GM19193 (cell line): Measurements from ENCODE around the gene IPO5.

Experiments
- POLR2A ChIP-seq: IDR thresholded peaks from 4 replicates; pipeline ENCODE4 v1.6.1; 2011; ENCODE audit not compliant: insufficient read depth, insufficient read length; ENCODE audit errors: extremely low read depth

Gene IPO5

DNA sequence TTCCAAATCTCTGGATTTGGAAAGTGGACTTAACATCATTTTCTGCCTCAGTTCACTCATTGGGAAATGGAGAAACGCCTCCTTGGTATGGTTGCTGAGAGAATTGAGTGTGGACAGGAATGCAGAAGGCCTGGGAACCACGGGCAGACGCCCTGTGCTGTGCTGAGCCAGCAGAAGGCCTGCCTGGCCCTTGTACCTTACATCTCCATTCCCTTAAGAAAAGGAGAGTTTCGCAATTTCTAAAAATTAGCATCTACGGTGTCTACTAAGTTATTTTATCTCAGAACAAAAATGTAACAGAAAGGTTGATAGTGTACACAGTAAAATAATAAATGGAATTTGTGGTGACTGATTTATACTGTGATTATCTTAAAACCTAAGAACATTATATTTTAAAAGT lies 78.7 kb downstream of the IPO5 start:
- TF ChIP-seq POLR2A = no peak

GRCh38 chr13:98033277-98034247 lies 80.1 kb downstream of the IPO5 start:
- TF ChIP-seq POLR2A = no peak

DNA sequence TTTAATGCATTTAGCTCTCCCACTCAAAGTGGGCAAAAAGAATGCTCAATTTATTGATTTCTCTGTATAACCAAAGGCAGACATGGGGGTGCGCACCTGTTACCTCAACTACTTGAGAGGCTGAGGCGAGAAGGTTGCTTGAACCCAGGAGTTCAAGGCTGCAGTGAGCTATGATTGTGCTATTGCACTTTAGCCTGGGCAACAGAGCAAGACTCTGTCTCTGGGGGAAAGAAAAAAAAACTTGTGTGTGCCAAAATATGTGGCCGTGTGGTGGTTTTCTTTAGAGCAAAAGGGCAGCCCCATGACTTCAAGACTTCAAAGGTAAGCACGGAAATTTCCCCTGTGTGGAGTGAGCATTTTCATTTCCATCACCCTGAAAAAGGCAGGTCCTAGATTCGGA lies 81.9 kb downstream of the IPO5 start:
- TF ChIP-seq POLR2A = no peak

DNA sequence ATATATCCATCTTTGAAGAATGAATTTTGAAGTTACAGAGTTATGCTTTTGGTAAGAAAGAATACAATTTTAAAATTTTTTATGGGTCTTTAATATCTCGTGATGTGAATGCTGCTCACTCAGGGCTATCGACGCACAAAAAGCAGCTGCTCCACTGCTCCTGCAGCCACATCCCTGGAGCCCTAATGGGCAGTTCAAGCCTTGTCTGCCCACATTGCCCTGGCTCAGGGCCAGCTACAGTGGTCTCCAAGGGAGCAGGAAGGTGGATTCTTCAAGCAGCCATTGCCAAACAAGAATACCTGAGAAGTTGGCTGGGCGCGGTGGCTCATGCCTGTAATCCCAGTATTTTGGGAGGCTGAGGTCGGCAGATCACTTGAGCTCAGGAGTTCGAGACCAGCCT lies 85.8 kb downstream of the IPO5 start:
- TF ChIP-seq POLR2A = no peak

GRCh38 chr13:98039964-98040363 lies 86.5 kb downstream of the IPO5 start:
- TF ChIP-seq POLR2A = no peak

DNA sequence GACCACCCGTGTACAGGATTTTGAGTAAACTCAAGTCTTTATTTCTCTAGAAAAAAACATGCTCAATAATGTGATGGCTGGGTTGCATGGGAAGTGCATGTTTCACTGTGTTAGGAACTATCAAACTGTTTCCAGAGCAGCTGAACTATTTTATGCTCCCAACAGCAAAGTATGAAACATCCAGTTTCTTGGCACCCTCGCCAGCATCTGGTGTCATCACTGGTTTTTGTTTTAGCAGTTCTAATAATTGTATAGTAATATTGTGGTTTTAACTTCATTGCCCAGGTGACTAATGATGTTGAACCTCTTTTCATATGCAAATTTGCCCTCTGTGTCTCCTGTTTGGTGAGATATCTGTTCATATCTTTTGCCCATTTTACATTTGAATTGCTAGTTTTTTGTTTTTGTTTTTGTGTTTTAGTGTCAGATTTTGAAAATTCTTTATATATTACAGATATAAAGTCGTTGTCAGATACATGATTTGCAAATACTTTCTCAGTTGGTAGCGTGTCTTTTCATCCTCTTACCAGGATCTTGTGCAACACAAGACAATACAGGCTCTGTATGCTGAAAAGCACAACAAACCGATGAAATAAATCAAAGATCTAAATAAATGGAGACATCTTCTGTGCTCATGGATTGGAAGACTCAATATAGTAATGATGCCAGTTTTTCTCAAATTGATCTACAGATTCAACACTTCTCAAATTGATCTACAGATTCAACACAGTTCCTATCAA lies 87.8 kb downstream of the IPO5 start:
- no peak for TF ChIP-seq POLR2A

DNA sequence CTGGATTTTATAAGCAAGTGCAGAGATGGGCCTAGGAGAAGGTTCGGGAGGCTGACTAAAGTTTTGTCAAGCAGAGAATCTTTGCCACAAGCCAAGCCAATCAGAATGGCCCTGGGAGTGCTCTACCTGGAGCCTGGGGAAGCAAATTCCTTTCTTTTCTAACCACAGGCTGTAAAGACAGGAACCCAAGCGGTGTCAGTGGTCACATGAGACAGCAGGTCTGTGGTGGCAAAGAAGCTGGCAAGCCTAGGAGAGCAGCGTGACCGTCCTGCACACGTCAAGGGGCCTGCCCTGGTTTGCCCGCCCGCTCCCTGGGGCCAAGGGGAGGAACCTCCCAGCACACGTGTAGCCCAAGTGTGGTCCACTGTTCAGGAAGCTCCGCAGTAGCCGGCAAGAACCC lies 90.8 kb downstream of the IPO5 start:
- TF ChIP-seq POLR2A = no peak

DNA sequence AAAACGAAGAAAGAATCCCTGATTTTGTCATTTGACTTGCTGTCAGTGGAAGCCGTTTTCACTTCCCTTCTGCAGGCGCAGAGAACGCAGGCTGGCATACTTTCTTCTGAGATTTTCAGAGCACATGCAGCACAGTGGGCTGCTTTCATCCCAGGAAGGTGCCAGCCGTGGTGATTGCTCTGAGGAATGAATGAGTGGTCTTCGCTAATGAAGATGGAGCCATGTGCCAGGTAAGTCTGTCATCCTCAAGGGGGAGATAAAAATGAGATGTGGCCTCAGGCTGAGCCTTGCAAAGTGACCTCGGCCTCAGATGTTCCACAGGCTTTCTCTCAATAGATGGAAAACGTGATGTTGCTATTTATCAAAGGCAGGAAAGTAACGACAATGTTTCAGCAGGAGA lies 94.8 kb downstream of the IPO5 start:
- no peak for TF ChIP-seq POLR2A

- TF ChIP-seq POLR2A = no peak
Measured at GRCh38 chr13:98050041-98050466, 96.6 kb downstream of the IPO5 start.

- TF ChIP-seq POLR2A = no peak
Measured at GRCh38 chr13:98052412-98052811, 98.9 kb downstream of the IPO5 start.

DNA sequence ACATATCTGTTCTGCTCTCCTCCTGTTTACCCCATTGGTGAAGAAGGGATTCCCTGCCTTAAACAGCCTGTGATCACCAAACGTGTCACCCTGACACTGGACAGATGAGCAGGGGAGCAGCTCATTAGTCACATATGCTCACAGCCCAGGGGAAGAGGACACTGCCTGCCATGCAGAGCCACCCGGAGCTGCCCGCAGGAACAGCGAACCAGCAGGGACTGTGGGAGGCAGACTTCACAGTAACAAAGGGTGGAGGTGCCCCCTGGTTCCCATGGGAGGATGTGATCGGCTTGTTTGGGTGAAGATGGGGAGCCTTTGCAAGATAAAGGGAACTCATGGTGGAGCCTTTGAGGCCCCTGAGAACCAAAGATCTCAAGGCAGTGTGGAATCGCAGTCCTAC lies 100.8 kb downstream of the IPO5 start:
- TF ChIP-seq POLR2A = no peak

- TF ChIP-seq POLR2A = no peak
Measured at GRCh38 chr13:98055623-98056022, 102.1 kb downstream of the IPO5 start.

DNA sequence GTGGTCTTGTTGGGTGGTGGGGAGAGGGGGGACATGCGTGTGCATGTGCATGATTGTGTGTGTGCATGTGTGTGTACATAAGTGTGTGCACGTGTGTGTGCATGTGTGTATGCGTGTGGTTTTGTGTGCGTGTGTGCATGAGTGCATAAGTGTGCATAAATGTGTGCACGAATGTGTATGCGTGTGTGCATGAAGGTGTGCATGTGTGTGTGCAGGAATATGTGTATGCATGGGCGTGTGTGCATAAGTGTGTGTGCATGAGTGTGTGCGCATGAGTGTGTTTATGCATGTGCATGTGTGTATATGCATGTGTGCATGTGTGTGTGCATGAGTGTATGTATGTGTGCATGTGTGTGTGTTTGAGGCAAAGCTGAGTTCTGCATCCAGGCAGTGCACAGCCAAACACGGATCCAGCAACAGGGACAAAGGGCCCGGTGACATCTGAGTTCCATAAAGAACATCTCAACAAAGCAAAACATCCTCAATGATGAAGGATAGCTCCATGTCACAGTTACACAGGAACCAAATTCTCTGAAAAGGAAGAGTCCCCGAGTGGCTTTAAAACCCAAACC lies 103.5 kb downstream of the IPO5 start:
- no peak for TF ChIP-seq POLR2A

DNA sequence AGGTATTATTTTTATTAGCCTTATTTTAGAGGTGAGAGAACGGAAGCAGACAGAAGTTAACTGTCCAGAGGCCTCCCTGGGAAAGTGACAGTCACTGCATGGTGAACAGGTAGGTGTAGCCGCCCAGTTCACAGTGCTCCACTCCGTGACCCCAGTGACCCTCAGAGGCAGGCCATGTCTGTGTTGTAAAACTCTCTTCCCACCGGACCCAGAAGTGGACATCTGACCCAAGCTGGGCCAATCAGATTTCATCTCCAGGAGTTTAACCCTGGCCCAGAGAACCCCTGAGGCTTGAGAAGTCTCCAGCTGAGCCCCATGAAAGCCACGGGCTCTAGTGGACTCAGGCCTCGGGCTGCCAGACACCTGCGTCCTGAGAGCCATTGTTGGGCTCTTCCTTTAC lies 105.8 kb downstream of the IPO5 start:
- TF ChIP-seq POLR2A = no peak

GRCh38 chr13:98060282-98060681 lies 106.8 kb downstream of the IPO5 start:
- no peak for TF ChIP-seq POLR2A

DNA sequence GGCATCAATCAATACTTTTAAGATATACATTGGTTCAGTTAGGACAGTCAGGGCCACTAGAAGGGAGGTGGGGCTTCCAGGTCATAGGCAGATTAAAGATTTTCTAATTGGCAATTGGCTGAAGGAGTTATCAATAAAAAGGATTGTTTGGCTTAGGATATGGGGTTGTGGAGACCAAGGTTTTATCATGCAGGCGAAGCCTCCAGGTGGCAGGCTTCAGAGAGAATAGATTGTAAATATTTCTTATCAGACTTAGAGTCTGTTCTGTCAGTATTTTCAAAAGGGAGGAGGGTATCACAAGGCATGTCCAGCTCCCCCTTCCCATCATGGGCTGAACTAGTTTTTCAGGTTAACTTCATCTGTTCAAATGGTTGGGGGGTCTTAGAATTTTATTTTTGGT lies 112.0 kb downstream of the IPO5 start:
- TF ChIP-seq POLR2A = no peak

- TF ChIP-seq POLR2A = no peak
Measured at GRCh38 chr13:98066636-98067035, 113.2 kb downstream of the IPO5 start.

- TF ChIP-seq POLR2A = no peak
Measured at GRCh38 chr13:98068521-98068920, 115.0 kb downstream of the IPO5 start.
